Amygdala (tissue), 56 donors: ENCODE data around the gene TSPAN5.
"Not testable (repeated sequence)": the region's sequence is repeated elsewhere in the genome, so short reads cannot be mapped to it uniquely, and the experiment has no call there.

ENCODE experiments used
- DNase-seq, 56 donors: peaks; one replicate each; lab custom pipeline; 2025; lab: John Stamatoyannopoulos, UW

TSPAN5 gene

DNA sequence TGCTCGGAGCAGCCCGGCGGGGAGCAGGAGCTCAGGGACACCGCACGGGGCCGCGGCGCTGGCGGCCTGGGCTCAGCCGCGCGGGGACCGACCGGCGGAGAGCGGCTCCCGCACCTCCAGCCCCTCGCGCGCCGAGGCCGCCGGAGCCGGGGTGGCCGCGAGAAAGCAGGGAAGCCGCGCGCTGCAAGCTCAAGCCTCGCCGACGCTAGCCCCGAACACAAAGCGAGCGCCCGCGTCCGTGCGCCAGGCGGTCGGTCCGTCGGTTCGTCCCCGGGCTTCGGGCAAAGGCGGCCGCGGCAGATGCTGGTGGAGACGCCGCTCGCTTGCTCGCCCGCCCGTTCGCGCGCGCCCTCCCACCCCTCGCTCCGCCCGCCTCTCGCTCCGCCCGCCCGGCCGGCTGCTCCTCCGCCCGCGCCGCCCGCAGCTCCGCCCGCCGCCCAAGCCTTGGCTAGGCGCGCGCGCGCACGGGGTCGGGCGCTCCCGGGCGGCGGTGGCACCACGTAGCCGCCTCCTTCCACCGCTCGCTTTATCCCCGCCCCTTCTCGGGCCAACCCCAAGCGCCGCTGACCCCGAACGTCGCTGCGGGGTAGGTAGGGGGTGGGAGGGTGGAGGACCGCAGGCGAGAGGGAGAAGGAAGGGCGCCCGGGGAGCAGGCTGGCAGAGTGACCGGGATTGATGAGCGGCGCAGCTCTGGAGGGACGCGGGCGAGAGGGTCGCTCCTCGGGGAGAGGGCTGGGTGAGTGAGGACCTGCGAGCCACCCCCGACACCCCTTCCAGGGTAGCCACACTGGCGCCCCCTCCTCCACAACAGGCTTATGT, at the start of gene TSPAN5:
Gene TSPAN5 (minus strand): TSS at position 325 of the 819 bp plus-strand sequence.
- DNase-seq = peak in 53 of 56 donors; percentile 29 to 86 (median 70)

DNA sequence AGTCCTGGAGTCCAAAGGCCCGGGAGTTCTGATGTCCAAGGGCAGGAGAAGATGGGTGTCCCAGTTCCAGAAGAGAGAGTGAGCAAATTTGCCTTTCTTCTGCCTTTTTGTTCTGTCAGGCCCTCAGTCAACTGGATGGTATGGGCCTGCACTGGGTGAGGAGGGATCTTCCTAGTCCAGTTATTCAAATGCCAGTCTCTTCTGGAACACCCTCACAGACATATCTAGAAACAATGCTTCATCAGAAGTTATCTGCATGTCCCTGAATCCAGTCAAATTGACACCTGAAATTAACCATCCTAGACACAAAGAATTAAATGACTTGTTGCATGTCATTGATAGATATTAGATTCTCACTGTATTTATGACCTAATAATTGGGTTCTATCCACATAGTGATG, 48.5 kb upstream of the TSPAN5 start:
- no peak for DNase-seq

DNA sequence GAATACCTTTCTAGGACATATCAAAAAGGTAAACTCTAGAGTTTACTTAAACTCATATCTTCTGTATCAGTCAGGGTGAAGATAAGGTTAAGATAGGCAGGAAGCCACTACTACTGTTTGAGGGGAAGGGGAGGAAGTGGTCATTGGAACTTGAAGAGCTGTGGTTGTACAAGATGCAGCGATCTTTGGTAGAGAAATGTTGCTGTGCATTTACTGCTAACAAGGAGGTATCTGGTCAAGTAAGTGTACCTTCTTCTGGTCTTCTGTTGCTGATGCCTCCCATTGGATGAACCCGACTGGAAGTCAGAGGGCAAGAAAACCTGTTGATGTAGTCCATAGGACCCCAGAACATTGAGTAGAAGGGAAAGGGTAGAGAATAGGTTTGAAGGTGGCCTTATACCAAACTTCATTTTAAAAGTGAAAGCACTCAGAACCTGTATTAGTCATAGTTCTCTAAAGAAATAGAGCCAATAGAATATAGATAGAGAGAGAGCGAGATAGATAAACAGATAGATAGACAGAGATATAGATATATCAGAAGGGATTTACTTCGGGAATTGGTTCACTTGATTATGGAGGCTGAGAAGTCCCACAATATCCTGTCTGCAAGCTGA, 47.9 kb upstream of the TSPAN5 start:
- no peak for DNase-seq

DNA sequence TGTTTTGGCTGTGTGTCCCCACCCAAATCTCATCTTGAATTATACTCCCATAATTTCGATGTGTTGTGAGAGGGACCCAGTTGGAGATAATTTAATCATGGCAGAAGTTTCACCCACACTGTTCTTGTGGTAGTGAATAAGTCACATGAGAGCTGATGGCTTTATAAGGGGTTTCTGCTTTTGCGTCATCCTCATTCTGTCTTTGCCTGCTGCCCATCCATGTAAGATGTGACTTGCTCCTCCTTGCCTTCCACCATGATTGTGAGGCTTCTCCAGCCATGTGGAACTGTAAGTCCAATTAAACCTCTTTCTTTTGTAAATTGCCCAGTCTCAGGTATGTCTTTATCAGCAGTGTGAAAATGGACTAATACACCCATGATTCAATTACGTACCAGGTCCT, 47.2 kb upstream of the TSPAN5 start:
- DNase-seq = not testable (repeated sequence)

DNA sequence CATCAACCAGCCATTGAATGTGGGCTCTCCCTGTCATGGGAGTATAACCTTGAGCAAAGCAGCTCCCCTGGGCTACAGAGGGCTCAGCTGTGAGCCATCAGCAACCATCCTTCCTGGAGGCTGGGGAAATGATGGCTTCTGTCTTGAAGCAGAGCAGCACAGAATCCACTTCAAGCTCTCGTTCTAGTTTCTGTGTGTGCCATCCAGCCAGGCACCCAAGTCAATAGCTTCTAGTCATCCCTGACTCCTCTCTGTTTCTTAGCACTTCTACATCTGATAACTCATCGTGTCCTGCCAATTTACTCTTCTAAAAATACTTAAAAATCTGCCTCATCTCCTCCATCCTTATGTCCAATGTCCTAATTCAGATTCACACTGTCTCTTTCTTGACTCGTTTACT, 42.2 kb upstream of the TSPAN5 start:
- peak in 2 of 56 donors; percentile 1 to 2 for DNase-seq

DNA sequence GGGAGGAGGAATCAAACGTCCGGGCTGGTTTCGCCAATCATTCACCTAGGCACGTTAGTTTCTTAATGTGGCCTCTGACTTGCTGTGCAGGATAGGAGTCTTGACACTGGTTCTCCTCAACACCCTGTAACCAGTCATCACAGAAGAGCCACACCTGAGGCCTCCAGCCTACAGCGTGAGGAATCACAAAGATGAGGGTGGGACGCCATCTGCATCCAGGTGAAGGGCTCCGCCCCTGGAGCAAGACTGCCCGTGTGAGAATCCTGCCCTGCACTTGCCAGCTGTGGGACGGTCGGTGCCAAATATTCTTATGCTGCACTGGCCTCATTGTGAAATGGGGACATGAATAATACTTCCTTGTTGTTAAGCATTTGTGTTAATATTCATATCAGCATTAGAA, 35.7 kb upstream of the TSPAN5 start:
- DNase-seq = no peak

DNA sequence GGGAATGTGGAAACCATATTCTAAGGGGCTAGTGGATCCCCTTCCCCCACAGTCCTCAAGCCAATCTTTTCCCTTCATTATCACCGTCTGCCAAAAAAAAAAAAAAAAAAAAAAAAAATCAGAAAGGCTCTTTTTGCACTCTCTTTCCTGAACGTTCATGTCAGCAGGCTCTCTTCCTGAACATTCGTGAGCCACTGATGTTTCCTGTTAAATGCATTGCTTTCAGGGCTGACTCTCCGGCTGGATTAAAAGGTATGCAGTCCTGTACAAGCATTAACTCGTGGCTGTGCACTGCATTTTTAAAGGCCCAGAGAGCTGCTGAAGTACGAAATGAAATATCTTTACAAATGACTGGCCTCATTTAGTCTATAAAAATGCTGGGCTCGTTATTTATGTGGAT, 34.0 kb upstream of the TSPAN5 start:
- no peak for DNase-seq

DNA sequence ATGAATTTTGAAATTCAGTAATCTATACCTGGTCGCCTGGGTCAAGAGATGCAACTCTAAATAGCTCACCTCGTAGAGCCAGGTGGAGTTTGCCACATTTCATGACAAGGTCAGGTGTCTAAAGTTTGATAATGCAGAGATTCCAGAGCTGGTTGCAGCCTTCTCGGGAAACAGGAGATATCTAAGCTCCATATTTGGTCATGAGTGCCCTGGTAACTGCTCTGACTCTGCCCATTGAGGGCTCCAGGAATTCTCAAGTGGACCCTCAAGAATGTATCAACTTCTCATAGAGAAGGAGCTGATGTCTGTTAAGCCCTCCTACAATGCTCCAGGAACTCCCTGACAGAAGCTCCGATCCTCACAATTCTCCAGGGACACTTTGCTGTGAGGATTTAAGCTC, 33.2 kb upstream of the TSPAN5 start:
- no peak for DNase-seq

DNA sequence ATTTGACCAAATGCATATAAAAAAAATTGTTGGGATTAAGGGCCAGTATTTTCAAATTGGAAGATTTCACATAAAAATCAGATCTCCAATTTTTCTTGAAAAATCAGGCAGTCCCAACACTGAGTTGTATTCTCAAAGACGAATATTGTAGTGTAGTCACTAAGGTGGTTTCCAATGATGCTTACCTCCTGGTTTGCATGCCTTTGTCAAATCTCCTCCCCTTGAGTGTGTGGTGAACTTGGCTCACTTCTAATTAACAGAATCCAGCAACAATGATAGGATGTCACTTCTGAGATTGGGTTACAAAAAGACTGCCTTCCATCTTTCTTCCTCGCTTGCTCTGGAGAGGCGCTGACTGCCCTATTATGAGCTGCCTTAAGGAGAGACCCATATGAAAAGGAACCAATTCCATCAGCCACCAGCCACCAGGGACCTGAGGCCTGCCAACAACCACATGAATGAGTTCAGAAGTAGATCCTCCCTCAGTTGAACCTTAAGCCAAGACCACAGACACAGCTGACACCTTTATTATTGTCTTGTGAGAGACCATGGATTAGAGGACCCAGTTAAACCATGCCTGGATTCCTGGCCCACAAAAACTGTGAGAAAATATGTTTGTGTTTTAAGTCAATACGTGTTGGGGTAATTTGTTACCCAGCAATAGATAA, 31.2 kb upstream of the TSPAN5 start:
- no peak for DNase-seq

DNA sequence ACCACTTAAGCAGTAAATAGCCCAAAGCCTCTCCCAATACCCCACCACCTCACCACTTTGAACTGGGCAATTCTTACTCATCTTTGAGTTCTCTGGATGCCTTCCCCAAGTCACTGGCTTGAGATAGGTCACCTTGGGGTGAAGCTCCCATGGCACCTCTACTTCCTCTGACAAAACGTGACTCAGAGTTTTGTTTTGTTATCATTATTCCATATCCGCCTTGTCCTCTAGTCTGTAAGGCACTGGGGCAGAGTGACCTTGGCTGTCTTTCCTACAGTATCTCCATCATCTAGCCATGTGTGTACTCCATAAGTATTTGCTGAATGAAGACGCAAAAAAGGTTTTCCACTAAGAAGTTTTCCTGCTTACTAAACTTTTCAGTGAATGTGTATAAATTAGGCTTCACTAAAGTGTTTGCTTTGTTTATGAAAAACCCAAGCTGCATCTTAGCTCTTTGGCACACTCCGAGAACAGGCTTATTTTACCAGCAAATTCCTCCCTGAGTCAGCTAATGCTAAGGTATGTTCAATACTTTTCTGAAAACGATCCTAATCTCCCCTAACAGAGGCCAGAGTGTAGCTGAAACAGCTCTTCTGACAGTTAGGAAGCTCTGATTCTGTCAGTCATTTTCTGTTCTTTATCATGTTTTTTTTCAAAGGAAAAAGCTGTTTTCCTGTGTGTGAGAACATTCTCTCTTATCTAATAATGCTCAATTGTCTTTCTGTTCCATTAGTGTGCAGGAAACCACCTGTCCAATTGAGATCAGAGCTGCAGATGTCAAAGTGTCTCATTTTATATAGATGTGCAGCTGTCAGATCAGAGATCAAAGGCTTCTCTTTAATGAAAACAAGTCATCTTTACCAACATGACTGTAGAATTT, 30.2 kb upstream of the TSPAN5 start:
- DNase-seq = no peak

DNA sequence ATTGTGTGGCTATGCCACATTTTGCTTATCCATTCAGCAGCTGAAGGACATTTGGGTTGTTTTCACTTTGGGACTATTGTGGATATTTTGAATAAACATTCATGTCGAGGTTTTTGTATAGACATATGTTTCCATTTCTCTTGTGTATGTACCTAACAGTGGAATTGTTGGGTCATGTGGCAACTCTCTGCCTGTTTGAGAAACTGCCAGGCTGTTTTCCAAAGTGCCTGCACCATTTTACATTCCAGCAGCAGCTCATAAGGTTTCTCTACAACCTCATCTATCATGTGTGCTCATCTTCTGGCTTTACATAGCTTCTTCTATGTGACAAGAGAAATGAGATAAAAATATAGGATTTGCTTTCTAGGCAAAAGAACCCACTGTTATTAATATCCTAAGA, 29.5 kb upstream of the TSPAN5 start:
- no peak for DNase-seq

DNA sequence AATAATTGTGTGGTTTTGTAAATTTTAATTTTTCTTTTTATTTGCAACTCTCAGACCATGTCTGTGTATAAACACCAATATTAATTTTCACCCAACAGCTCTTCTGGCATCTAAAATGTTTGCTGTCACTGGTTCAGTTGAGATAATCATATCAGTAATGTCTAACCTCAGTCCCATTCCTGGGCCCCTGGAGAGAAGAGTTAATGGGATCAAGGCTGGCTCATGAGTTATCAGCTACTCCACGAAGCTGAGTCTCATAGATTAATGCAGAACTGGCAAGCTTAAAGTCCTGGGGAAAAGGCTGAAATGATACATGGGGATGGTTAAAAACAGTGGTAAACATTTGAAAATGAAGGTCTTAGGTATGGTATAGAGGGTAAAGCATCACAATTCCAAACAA, 28.4 kb upstream of the TSPAN5 start:
- DNase-seq = no peak

DNA sequence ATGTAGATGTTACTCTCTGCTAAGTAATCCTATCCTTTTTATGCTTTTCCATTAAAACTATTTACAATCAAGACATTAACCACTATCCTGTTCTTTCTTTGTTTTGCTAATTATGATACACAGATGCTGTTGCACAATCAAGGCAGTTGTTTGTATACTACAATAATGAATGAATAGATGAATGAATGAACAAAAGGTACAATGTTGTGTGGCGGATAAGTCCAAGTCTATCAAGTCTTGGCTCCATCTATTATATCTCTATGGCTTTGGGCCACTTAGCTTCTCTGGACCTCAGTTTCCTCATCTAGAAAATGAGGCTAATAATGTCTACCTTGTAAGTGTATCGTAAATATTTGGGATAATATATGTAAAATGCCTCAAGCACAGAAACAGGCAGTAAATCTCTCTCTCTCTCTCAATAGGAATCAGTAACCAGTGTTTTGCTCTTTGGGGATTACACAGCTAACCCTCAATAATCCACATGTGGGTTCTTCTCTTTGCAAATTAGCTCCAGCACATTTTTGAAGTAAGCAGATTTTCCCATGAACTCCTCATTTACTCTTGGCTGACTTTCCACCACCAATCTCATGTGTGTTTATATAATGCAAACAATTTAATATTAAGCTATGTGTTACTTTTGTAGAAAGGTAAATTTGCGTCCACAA, 27.8 kb upstream of the TSPAN5 start:
- no peak for DNase-seq

DNA sequence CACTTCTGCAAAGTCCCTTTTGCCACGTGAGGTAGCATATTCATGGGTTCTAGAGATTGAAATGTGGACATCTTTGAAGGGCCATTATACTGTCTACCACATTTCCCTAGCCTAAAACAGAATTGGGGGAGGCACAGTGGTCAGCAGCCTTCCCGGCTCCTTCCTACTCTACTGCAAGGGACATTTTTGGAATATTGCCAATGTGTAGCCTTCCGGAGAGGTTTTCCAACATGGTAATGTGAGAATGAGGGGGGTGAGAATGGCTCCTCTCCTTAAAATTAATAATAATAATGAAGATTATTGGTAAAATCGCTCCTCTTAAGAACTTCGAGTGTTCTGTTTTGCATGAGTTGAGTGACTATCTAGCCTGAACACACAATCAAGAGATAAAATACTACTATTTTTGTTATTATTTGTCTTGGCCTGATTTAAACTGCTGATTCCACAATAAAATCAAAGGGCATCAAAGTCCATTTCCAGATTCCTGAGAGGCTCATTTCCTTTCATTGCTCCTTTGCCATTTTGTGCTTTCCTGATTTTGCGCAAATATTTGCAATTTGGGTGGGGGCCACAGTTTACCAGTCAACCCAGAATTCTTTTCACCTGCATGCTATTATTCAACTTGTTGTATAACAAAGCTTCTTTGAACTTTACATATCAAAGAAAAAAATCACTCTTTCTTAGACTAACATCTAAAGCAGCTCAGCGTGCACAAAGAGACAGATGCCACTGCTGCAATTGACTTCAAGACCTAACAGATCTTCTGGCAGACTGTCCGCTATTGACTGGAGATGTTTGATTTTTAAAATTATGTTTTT, 27.0 kb upstream of the TSPAN5 start:
- DNase-seq = no peak

DNA sequence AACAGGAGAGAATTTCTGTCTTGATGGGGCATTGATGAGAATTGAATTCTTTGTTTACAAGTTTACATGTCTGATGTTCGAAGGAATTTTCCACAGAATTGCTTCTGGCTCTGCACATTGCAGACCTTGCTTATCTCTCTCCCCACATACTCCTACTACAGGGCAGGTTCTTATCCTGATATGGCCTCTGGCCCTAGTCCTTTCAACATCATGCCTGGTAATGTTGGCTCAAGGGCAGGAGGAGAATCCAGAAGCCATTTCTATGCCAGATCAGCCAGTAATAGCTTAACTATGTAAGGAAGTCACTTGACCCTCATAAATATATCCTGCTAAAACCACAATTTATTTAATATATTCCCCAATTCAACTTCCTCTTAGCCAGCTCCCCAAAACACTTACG, 24.3 kb upstream of the TSPAN5 start:
- no peak for DNase-seq

DNA sequence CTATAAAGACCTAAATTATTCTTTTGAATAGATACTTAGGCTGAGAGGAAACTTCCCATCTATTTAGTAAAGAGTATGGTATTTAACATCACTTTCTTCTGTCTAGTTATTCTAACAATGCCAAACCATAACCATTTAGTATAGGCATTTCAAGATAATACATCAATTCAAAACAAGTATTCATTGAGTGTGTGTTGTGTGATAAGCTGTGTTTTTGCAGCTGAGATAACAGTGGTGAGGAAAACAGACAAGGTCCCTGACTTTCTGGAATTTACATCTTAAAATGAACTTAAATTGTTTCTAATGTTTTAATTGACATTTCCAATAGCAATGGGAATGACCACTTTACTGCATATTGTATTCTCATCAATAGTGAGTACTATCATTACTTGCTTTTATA, 22.4 kb upstream of the TSPAN5 start:
- no peak for DNase-seq

DNA sequence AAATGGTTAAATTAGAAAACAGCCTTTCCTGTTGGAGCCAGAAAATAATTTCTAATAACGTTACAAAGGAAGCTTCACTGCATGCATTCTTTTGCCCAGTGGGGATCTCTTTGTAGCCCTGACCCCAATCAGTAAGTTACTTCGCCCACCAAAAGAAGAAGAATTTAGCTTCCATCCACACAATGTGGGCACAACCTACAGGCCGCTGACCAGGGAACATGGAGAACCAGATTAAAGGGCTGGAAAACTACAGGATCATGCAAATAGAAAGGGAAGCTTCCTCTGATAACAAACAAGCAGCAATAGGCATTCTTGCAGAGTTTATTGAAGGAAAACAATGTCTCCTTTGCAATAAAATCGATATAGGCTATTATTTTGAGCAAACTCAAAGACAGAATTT, 21.3 kb upstream of the TSPAN5 start:
- no peak for DNase-seq

DNA sequence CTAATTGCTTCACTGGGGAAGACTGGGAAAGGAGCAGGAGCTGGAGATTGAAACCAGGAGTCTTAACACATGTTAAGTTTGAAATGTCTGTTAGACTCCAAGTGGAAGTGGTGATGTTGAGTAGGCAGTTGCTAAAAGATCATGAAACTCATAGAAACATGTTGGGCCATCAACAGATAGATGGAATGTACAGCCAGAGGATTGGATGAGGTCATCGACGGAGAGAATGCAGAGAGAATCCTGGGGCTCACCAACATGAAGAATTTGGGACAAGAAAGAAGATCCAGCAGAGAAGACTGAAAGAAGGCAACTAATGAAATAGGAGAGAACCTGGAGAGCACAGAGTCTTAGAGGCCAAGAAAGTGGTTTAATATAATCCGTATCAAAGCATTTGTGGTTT, 19.4 kb upstream of the TSPAN5 start:
- DNase-seq = no peak

DNA sequence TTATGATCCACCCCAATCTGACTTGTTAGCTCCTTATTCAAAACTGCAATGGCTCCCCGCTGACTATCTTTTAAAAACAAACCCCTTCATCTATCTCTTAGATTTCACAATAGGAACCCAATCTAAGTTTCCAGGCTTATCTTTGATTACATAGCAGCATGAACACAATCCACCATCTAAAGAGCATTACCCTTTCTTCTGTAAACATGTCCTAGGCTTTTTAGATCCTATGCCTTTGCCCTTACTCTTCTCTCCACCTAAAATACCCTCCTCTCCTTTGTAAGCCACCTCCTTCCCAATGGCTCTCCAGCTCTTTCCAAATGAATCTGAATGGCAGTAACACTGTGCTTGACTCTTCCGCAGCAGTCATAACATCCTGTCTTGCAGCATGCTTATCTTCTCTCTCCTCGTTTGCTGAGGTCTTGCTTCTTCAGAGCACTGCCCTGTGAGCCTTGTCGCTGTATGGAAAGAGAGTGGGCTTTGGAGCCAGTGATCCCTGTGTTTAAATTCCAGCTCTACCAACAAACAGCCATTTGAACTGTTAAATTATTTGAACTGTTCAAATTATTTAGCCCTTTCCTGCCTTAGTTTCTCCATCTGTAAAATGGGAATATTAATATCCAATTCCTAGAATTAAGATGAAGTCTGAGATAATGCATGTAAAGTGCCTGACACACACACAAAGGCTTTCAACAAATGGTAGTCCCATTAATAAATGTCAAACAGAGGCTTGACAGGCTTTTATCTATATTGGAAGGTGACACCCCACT, 16.2 kb upstream of the TSPAN5 start:
- no peak for DNase-seq
